HL-60 (cell line): Measurements from ENCODE around the gene ARHGAP10.

Experiments used
- DNase-seq, 2 experiments: peaks; one replicate each; pipeline ENCODE4 v3.0.0-alpha.2; 2010 to 2020; ENCODE audit warnings: low read depth in 1 of 2, low spot score in 1 of 2
- H3K27ac ChIP-seq: fragments of 250-450 bp; sonication (Bioruptor Pico); replicated peaks from 2 replicates; pipeline ENCODE4 v1.5.1; 2020; ENCODE audit warnings: mild to moderate bottlenecking, moderate library complexity
- H3K27me3 ChIP-seq: fragments of 250-450 bp; sonication (Bioruptor Pico); 2 replicates; pipeline ENCODE4 v1.5.1; 2021; ENCODE audit warnings: mild to moderate bottlenecking, moderate library complexity; ENCODE audit not compliant: insufficient read depth, poor library complexity, severe bottlenecking
- H3K4me3 ChIP-seq: replicated peaks from 2 replicates; pipeline ENCODE4 v1.5.1; 2011; ENCODE audit warnings: mild to moderate bottlenecking, control low read depth, low read length; ENCODE audit not compliant: insufficient read depth
- CTCF ChIP-seq: IDR thresholded peaks from one replicate; pipeline ENCODE4 v1.5.1; 2011; ENCODE audit warnings: low read length, control low read depth, inconsistent platforms; ENCODE audit not compliant: insufficient read depth
- GABPA ChIP-seq: IDR thresholded peaks from 2 replicates; pipeline ENCODE4 v1.6.1; 2012; ENCODE audit warnings: low read depth
- POLR2AphosphoS5 ChIP-seq: IDR thresholded peaks from 2 replicates; pipeline ENCODE4 v1.6.1; 2012; ENCODE audit warnings: low read depth
- REST ChIP-seq: IDR thresholded peaks from 2 replicates; pipeline ENCODE4 v1.6.1; 2012; ENCODE audit warnings: low read depth; ENCODE audit not compliant: insufficient replicate concordance
- SPI1 ChIP-seq: IDR thresholded peaks from 2 replicates; pipeline ENCODE4 v1.6.1; 2012; ENCODE audit warnings: low read depth, mild to moderate bottlenecking, borderline replicate concordance

Gene ARHGAP10

GRCh38 chr4:148065075-148065474 lies 333.2 kb downstream of the ARHGAP10 start:
- no peak overlapping the region for H3K4me3 ChIP-seq
- no peaks in the 10 kb centered on the region for H3K27me3 ChIP-seq
- H3K27ac ChIP-seq: no peak overlapping the region
- TF ChIP-seq REST: no peak
- no peak for TF ChIP-seq POLR2AphosphoS5
- TF ChIP-seq SPI1: no peak
- DNase-seq: no peak

GRCh38 chr4:148067301-148067916 lies 335.5 kb downstream of the ARHGAP10 start:
- no peaks in the 10 kb centered on the region for H3K27me3 ChIP-seq
- no peak overlapping the region for H3K4me3 ChIP-seq
- H3K27ac ChIP-seq: no peak overlapping the region
- DNase-seq: no peak
- TF ChIP-seq REST: no peak
- TF ChIP-seq POLR2AphosphoS5: no peak
- no peak for TF ChIP-seq SPI1
- no peak for TF ChIP-seq GABPA
- no peak for TF ChIP-seq CTCF

- TF ChIP-seq REST: no peak
- TF ChIP-seq GABPA: no peak
- no peak for TF ChIP-seq SPI1
- no peak for TF ChIP-seq CTCF
- TF ChIP-seq POLR2AphosphoS5: no peak
- no peak overlapping the region for H3K27ac ChIP-seq
- DNase-seq: no peak
- no peaks in the 10 kb centered on the region for H3K27me3 ChIP-seq
- H3K4me3 ChIP-seq: no peak overlapping the region
Measured at GRCh38 chr4:148068065-148068911, 336.4 kb downstream of the ARHGAP10 start.
